Fibroblast of lung (primary cell): ENCODE measurements around the gene METTL1. TPM values are rescaled to one million over a fixed set of nuclear protein-coding genes. Genes with fewer than 3 reads are reported as not detected.

Experiments used
- DNase-seq, 2 donors: peaks; one replicate each; pipeline versions ENCODE4 v3.0.0 to v3.0.0-alpha.2; 2010; ENCODE audit warnings: low read depth in 2 of 2
- H2AFZ ChIP-seq: 2 replicates; pipeline ENCODE4 v1.5.1; 2012; ENCODE audit warnings: low read length, control low read depth, inconsistent platforms
- H3K27ac ChIP-seq: 2 replicates; pipeline ENCODE4 v1.5.1; 2011; ENCODE audit warnings: low read length, control low read depth; ENCODE audit not compliant: insufficient read depth
- H3K27me3 ChIP-seq: 2 replicates; pipeline ENCODE4 v1.5.1; 2011; ENCODE audit warnings: mild to moderate bottlenecking, low read length; ENCODE audit not compliant: control insufficient read depth, insufficient read depth
- H3K36me3 ChIP-seq: 2 replicates; pipeline ENCODE4 v1.5.1; 2011; ENCODE audit warnings: low read length; ENCODE audit not compliant: control insufficient read depth, insufficient read depth
- H3K4me1 ChIP-seq: 2 replicates; pipeline ENCODE4 v1.5.1; 2011; ENCODE audit warnings: low read length; ENCODE audit not compliant: control insufficient read depth, insufficient read depth; ENCODE audit errors: extremely low read depth
- H3K4me2 ChIP-seq: 2 replicates; pipeline ENCODE4 v1.5.1; 2011; ENCODE audit warnings: low read length, control low read depth; ENCODE audit not compliant: insufficient read depth; ENCODE audit errors: extremely low read depth
- H3K4me3 ChIP-seq, 4 experiments: fragments of 200-600 bp in 1 of 4; sonication (generic) in 1 of 4; replicated peaks in 1 of 4; 2 replicates each; pipeline ENCODE4 v1.5.1; 2011 to 2016; ENCODE audit warnings: low read length in 4 of 4, low read depth in 3 of 4, mild to moderate bottlenecking in 3 of 4, control low read depth in 2 of 4, inconsistent platforms in 1 of 4, mixed read lengths in 1 of 4; ENCODE audit not compliant: insufficient read depth in 1 of 4; ENCODE audit errors: control extremely low read depth in 1 of 4
- H3K79me2 ChIP-seq: 2 replicates; pipeline ENCODE4 v1.5.1; 2012; ENCODE audit warnings: mild to moderate bottlenecking, low read length, inconsistent platforms; ENCODE audit not compliant: control insufficient read depth, insufficient read depth
- H3K9ac ChIP-seq: 2 replicates; pipeline ENCODE4 v1.5.1; 2011; ENCODE audit warnings: mild to moderate bottlenecking, low read length, control low read depth; ENCODE audit not compliant: insufficient read depth
- H3K9me3 ChIP-seq: 2 replicates; pipeline ENCODE4 v1.5.1; 2012; ENCODE audit warnings: low read depth, low read length; ENCODE audit not compliant: control insufficient read depth, insufficient read depth
- H4K20me1 ChIP-seq: 2 replicates; pipeline ENCODE4 v1.5.1; 2011; ENCODE audit warnings: low read length; ENCODE audit not compliant: control insufficient read depth, insufficient read depth; ENCODE audit errors: extremely low read depth
- EZH2 ChIP-seq: IDR thresholded peaks from 2 replicates; pipeline ENCODE4 v1.5.1; 2012; ENCODE audit warnings: low read length, control low read depth, mild to moderate bottlenecking; ENCODE audit errors: missing control alignments
- polyA plus RNA-seq, 2 donors: library from polyadenylated mRNA; depleted of rRNA in 1 of 2; stranded (reverse) in 1 of 2; unstranded in 1 of 2; fragments of >200 nt; gene quantifications; 2 replicates each; pipeline ENCODE4 v1.2.1, GENCODE V29; 2011 to 2012; ENCODE audit warnings: missing spikeins in 1 of 2
- total RNA-seq: library from RNA; depleted of rRNA; stranded (reverse); fragments of >200 nt; gene quantifications from 2 replicates; pipeline ENCODE4 v1.2.1, GENCODE V29; 2014
- TF ChIP-seq, protein P1 (sequence below), 2 donors: IDR thresholded peaks in 1 of 2; conservative IDR thresholded peaks in 1 of 2; 1 replicate in 1 of 2; 2 replicates in 1 of 2; pipeline ENCODE4 v1.5.1; 2011 to 2012; ENCODE audit warnings: low read length in 2 of 2, control low read depth in 1 of 2, inconsistent platforms in 1 of 2, low read depth in 1 of 2, mild to moderate bottlenecking in 1 of 2

Gene METTL1
- total and polyA plus RNA-seq, 2 donors (not counting 1 experiment from before 2014, with no cell fraction given), result 3.5 to 16.9 TPM

- Histone ChIP-seq H2AFZ (peak overlapping the region; percentile 20), H3K27me3 (peaks cover 15% of the 10 kb centered on the region), H3K4me3 (peak overlapping the region; percentile 66 to 99 (median 88)), H3K4me1 (peaks cover 2% of the 10 kb centered on the region), H3K4me2 (peak overlapping the region; percentile 99), H3K9me3 (no peaks in the 10 kb centered on the region), H3K36me3 (peaks cover 12% of the 10 kb centered on the region), H3K27ac (peak overlapping the region; percentile 99), H4K20me1 (no peaks in the 10 kb centered on the region), H3K79me2 (peaks cover 11% of the 10 kb centered on the region), H3K9ac (peak overlapping the region; percentile 94)
- no peak for DNase-seq
- TF ChIP-seq, protein P1, sequence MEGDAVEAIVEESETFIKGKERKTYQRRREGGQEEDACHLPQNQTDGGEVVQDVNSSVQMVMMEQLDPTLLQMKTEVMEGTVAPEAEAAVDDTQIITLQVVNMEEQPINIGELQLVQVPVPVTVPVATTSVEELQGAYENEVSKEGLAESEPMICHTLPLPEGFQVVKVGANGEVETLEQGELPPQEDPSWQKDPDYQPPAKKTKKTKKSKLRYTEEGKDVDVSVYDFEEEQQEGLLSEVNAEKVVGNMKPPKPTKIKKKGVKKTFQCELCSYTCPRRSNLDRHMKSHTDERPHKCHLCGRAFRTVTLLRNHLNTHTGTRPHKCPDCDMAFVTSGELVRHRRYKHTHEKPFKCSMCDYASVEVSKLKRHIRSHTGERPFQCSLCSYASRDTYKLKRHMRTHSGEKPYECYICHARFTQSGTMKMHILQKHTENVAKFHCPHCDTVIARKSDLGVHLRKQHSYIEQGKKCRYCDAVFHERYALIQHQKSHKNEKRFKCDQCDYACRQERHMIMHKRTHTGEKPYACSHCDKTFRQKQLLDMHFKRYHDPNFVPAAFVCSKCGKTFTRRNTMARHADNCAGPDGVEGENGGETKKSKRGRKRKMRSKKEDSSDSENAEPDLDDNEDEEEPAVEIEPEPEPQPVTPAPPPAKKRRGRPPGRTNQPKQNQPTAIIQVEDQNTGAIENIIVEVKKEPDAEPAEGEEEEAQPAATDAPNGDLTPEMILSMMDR (conservative IDR thresholded peaks at IDR 0.05 in 1 of 2, IDR thresholded peaks at IDR 0.05 in 1 of 2; ENCODE audit: low read depth in 1 of 2, low read length in 2 of 2), result no peak
- no peak for TF ChIP-seq EZH2
Observed at GRCh38 chr12:57745485-57745881, 26.4 kb downstream of the METTL1 start.

- H3K36me3 ChIP-seq, result peaks cover 11% of the 10 kb centered on the region
- H3K79me2 ChIP-seq, result peaks cover 6% of the 10 kb centered on the region
- H2AFZ ChIP-seq, result peak within 1 kb of the TSS; percentile 70
- H4K20me1 ChIP-seq, result no peaks in the 10 kb centered on the region
- H3K4me3 ChIP-seq, result peak within 1 kb of the TSS; percentile 66 to 99 (median 88)
- peak; percentile 98 to 99 for DNase-seq
- H3K27ac ChIP-seq, result peak within 1 kb of the TSS; percentile 99
- peak within 1 kb of the TSS; percentile 99 for H3K4me2 ChIP-seq
- peaks cover 20% of the 10 kb centered on the region for H3K27me3 ChIP-seq
- H3K9me3 ChIP-seq, result no peaks in the 10 kb centered on the region
- peaks cover 2% of the 10 kb centered on the region for H3K4me1 ChIP-seq
- peak within 1 kb of the TSS; percentile 94 for H3K9ac ChIP-seq
- TF ChIP-seq, protein P1 (conservative IDR thresholded peaks at IDR 0.05 in 1 of 2, IDR thresholded peaks at IDR 0.05 in 1 of 2; ENCODE audit: low read depth in 1 of 2, low read length in 2 of 2), result no peak
- no peak for TF ChIP-seq EZH2
Observed at GRCh38 chr12:57744777-57745484, 27.0 kb downstream of the METTL1 start, which contains the start of gene TSPAN31. TSS of gene TSPAN31 (plus strand) at chr12:57745039. CDS start at chr12:57745155, 116 bp downstream.

- H3K27me3 ChIP-seq, result peaks cover 26% of the 10 kb centered on the region
- DNase-seq, result peak in 1 of 2 donors; percentile 94
- H3K9ac ChIP-seq, result peak overlapping the region; percentile 94
Observed at GRCh38 chr12:57744194-57744776, 27.6 kb downstream of the METTL1 start.

More at GRCh38 chr12:57744194-57744776, 27.6 kb downstream of the METTL1 start:
- Histone ChIP-seq H3K79me2 (peaks cover 3% of the 10 kb centered on the region), H3K9me3 (no peaks in the 10 kb centered on the region), H3K4me3 (peak overlapping the region; percentile 66 to 99 (median 88)), H3K4me2 (peak overlapping the region; percentile 99), H2AFZ (peak overlapping the region; percentile 70), H4K20me1 (no peaks in the 10 kb centered on the region), H3K27ac (peak overlapping the region; percentile 99), H3K36me3 (peaks cover 8% of the 10 kb centered on the region), H3K4me1 (peaks cover 2% of the 10 kb centered on the region)
- no peak for TF ChIP-seq EZH2
- TF ChIP-seq, protein P1 (conservative IDR thresholded peaks at IDR 0.05 in 1 of 2, IDR thresholded peaks at IDR 0.05 in 1 of 2; ENCODE audit: low read depth in 1 of 2, low read length in 2 of 2), result no peak
